ENCODE data around the gene LRP10.

DNA sequence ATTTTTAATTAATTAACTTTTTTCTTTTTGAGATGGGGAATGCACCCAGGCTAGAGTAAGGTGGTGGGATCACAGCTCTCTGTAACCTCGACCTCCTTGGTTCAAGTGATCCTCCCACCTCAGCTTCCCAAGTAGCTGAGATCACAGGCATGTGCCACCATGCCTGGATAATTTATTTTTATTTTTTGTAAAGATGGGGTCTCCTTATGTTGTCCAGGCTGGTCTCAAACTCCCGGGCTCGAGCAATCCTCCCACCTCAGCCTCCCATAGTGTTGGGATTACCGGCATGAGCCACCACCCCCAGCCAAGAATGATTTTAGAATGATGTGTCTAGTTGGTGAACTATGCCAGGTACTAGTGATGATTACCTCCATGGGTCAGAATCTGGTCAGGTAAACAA lies 6.6 kb upstream of the LRP10 start:
- TF ChIP-seq, protein P1, sequence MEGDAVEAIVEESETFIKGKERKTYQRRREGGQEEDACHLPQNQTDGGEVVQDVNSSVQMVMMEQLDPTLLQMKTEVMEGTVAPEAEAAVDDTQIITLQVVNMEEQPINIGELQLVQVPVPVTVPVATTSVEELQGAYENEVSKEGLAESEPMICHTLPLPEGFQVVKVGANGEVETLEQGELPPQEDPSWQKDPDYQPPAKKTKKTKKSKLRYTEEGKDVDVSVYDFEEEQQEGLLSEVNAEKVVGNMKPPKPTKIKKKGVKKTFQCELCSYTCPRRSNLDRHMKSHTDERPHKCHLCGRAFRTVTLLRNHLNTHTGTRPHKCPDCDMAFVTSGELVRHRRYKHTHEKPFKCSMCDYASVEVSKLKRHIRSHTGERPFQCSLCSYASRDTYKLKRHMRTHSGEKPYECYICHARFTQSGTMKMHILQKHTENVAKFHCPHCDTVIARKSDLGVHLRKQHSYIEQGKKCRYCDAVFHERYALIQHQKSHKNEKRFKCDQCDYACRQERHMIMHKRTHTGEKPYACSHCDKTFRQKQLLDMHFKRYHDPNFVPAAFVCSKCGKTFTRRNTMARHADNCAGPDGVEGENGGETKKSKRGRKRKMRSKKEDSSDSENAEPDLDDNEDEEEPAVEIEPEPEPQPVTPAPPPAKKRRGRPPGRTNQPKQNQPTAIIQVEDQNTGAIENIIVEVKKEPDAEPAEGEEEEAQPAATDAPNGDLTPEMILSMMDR (IDR thresholded peaks at IDR 0.05), result no peak
- TF ChIP-seq POLR2AphosphoS5 (IDR thresholded peaks at IDR 0.05; ENCODE audit: low read depth, low read length) (no peak), SIN3A (IDR thresholded peaks at IDR 0.05; ENCODE audit: borderline replicate concordance, insufficient read depth, low read depth, low read length) (no peak)

All from Panc1 (cell line).